Colonic mucosa (tissue), 4 donors: ENCODE measurements around the gene CDC45. TPM values are rescaled to one million over a fixed set of nuclear protein-coding genes. Genes with fewer than 3 reads are reported as not detected.
A peak's percentile ranks its signal among the peaks of the same experiment; 100 is the strongest.
"Not testable (repeated sequence)": the region's sequence is repeated elsewhere in the genome, so short reads cannot be mapped to it uniquely, and the experiment has no call there.

Experiments
- DNase-seq: peaks from one replicate; pipeline ENCODE4 v3.0.0-alpha.2; 2020
- H3K27ac ChIP-seq: fragments of 200-600 bp; one replicate; pipeline ENCODE4 v1.8.0; 2021
- H3K27me3 ChIP-seq: fragments of 200-600 bp; one replicate; pipeline ENCODE4 v1.8.0; 2021
- H3K36me3 ChIP-seq: fragments of 200-600 bp; one replicate; pipeline ENCODE4 v1.8.0; 2021
- H3K4me1 ChIP-seq: fragments of 200-600 bp; one replicate; pipeline ENCODE4 v1.8.0; 2021; ENCODE audit warnings: mild to moderate bottlenecking
- H3K4me3 ChIP-seq: fragments of 200-600 bp; one replicate; pipeline ENCODE4 v1.8.0; 2021
- H3K9ac ChIP-seq, 2 donors: one replicate each; pipeline ENCODE4 v1.7.0; 2013; ENCODE audit warnings: control low read depth in 2 of 2, low read depth in 2 of 2, low read length in 2 of 2
- H3K9me3 ChIP-seq: fragments of 200-600 bp; one replicate; pipeline ENCODE4 v1.8.0; 2021
- intact Hi-C: fragments of 100-400 bp; cut with DNase I; formaldehyde crosslinking; loops from one replicate; pipeline ENCODE4 v1.14.1; 2022
- total RNA-seq, 2 donors: library from RNA; stranded (reverse); fragmentation: NEBNext Ultra II Directional in 1 of 2; extraction: Animal tissue kit (Norgen Biotek cat#: 25700) in 1 of 2; gene quantifications; one replicate each; pipeline ENCODE4 v1.2.1, GENCODE V29; 2021
- TF ChIP-seq, protein P1 (sequence below): fragments of 200-600 bp; IDR thresholded peaks from one replicate; pipeline ENCODE4 v1.8.0; 2022; ENCODE audit warnings: antibody characterized with exemption, mild to moderate bottlenecking
- donor health status: healthy.
- donor health status: DM: no; HTN: no; CAD: no.
- donor health status: DM: no; HTN: no; CAD: no.

Gene CDC45
- total RNA-seq, 2 donors from 2014 or later, result 5.1 to 35.9 TPM

DNA sequence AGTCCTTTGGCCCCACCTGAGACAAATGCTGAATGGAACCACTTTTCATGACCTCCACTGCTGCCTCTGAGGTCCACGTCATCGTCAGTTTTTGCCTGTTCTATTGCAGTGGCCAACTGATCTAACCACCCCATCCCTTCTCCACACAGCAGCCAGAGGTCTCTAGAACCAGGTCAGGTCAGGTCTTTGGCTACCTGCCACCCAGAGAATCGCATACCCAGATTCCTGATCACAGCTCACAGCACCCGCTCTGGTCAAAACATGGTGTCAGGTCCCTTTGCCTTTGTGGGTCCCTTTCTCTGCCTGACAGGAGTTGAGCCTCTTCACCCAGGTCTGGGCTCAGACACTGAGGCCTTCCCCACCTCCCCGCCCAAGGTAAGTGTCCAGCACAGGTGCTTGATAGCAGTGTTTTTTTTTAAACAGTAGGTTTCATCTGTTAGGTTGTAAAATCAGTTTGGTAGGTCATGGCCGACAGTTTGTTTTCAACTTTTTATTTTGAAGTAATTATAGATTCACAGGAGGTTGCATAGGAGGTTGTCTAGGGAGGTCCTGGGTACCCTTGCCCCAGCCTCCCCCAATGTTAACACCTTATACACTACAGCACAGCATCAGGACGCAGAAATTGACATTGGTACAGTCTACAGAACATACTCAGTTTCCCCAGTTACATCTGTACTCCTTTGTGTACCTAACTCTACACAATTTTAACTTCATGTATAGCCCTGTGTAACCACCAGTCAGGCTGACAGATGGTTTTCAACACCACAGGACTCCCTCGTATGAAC lies 39.1 kb upstream of the CDC45 start:
- Histone ChIP-seq H3K9me3 (no peaks in the 10 kb centered on the region), H3K27me3 (no peaks in the 10 kb centered on the region), H3K4me3 (no peak overlapping the region), H3K9ac (no peak overlapping the region), H3K36me3 (no peaks in the 10 kb centered on the region), H3K4me1 (no peaks in the 10 kb centered on the region), H3K27ac (no peak overlapping the region)
- TF ChIP-seq, protein P1, sequence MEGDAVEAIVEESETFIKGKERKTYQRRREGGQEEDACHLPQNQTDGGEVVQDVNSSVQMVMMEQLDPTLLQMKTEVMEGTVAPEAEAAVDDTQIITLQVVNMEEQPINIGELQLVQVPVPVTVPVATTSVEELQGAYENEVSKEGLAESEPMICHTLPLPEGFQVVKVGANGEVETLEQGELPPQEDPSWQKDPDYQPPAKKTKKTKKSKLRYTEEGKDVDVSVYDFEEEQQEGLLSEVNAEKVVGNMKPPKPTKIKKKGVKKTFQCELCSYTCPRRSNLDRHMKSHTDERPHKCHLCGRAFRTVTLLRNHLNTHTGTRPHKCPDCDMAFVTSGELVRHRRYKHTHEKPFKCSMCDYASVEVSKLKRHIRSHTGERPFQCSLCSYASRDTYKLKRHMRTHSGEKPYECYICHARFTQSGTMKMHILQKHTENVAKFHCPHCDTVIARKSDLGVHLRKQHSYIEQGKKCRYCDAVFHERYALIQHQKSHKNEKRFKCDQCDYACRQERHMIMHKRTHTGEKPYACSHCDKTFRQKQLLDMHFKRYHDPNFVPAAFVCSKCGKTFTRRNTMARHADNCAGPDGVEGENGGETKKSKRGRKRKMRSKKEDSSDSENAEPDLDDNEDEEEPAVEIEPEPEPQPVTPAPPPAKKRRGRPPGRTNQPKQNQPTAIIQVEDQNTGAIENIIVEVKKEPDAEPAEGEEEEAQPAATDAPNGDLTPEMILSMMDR, result no peak
- intact Hi-C loops, result no loop called here
- no peak for DNase-seq

DNA sequence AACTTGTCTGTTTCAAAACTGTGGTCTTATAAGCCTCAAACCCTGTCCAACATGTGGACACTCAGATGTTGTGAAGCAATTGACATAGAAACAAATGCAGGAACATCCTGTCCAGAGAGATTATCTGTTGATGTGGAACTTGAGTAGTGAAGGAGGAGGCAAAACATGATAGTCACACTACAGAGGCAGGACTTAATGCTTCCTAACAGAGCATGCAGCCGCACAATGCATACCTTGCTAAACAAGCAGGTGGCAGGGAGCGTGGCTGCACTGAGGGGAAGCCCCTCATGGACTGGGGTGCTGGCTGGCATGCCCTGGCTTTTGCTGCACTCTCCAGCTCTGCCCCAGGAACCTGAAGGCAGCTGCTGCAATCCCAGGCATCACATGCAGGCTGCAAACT lies 37.6 kb upstream of the CDC45 start:
- TF ChIP-seq, protein P1, result no peak
- no peaks in the 10 kb centered on the region for H3K36me3 ChIP-seq
- no peak overlapping the region for H3K9ac ChIP-seq
- intact Hi-C loops, result no loop called here
- H3K4me1 ChIP-seq, result peaks cover 5% of the 10 kb centered on the region
- H3K27ac ChIP-seq, result no peak overlapping the region
- DNase-seq, result no peak
- no peaks in the 10 kb centered on the region for H3K9me3 ChIP-seq
- H3K4me3 ChIP-seq, result no peak overlapping the region
- no peaks in the 10 kb centered on the region for H3K27me3 ChIP-seq

- Histone ChIP-seq H3K36me3 (no peaks in the 10 kb centered on the region), H3K4me1 (peaks cover 12% of the 10 kb centered on the region), H3K4me3 (no peak overlapping the region), H3K9ac (no peak overlapping the region), H3K27me3 (no peaks in the 10 kb centered on the region), H3K9me3 (no peaks in the 10 kb centered on the region), H3K27ac (no peak overlapping the region)
- intact Hi-C loops, result no loop called here
- DNase-seq, result no peak
- TF ChIP-seq, protein P1, result no peak
Observed at GRCh38 chr22:19443544-19444211, 36.0 kb upstream of the CDC45 start.

GRCh38 chr22:19445279-19445982 lies 34.3 kb upstream of the CDC45 start:
- not testable (repeated sequence) for H3K27me3 ChIP-seq

GRCh38 chr22:19446603-19447329 lies 33.0 kb upstream of the CDC45 start:
- DNase-seq, result peak; percentile 32
- TF ChIP-seq, protein P1, result no peak
- H3K36me3 ChIP-seq, result no peaks in the 10 kb centered on the region
- peak overlapping the region; percentile 94 for H3K4me3 ChIP-seq
- H3K9ac ChIP-seq, result peak overlapping the region; percentile 67 to 70
- no peaks in the 10 kb centered on the region for H3K9me3 ChIP-seq
- peaks cover 13% of the 10 kb centered on the region for H3K4me1 ChIP-seq
- intact Hi-C loops, result no loop called here
- peak overlapping the region; percentile 87 for H3K27ac ChIP-seq
- no peaks in the 10 kb centered on the region for H3K27me3 ChIP-seq

More at GRCh38 chr22:19445279-19445982, 34.3 kb upstream of the CDC45 start:
- intact Hi-C loops, H3K4me3 ChIP-seq, DNase-seq, H3K27ac ChIP-seq, H3K36me3 ChIP-seq, H3K9me3 ChIP-seq, H3K9ac ChIP-seq: not testable (repeated sequence)
- H3K4me1 ChIP-seq, result peaks cover 13% of the 10 kb centered on the region
